Transverse colon (tissue), 4 donors: ENCODE results near the gene HCRTR1. TPM values are rescaled to one million over a fixed set of nuclear protein-coding genes. Genes with fewer than 3 reads are reported as not detected.

Source experiments
- DNase-seq: peaks from one replicate; pipeline ENCODE4 v3.0.0-alpha.2; 2019
- H3K27ac ChIP-seq, 4 donors: fragments of 200-600 bp; sonication (generic); 2 replicates each; pipeline ENCODE4 v1.5.1; 2016 to 2018; ENCODE audit warnings: inconsistent platforms in 4 of 4
- H3K27me3 ChIP-seq: fragments of 200-600 bp; sonication (generic); 2 replicates; pipeline ENCODE4 v1.5.1; 2017; ENCODE audit warnings: inconsistent platforms
- H3K36me3 ChIP-seq, 4 donors: fragments of 200-600 bp; sonication (generic); 2 replicates each; pipeline ENCODE4 v1.5.1; 2017 to 2019; ENCODE audit warnings: inconsistent platforms in 4 of 4
- H3K4me1 ChIP-seq, 4 donors: fragments of 200-600 bp; sonication (generic); 2 replicates each; pipeline ENCODE4 v1.5.1; 2017 to 2020; ENCODE audit warnings: inconsistent platforms in 4 of 4
- H3K4me3 ChIP-seq, 4 donors: fragments of 200-600 bp; sonication (generic); 1 replicate in 1 of 4; 2 replicates in 3 of 4; pipeline versions ENCODE4 v1.5.1 to v1.6.1; 2017 to 2019; ENCODE audit warnings: inconsistent platforms in 4 of 4
- H3K9me3 ChIP-seq, 2 donors: fragments of 200-600 bp; sonication (generic); 2 replicates each; pipeline ENCODE4 v1.5.1; 2017 to 2019; ENCODE audit warnings: inconsistent platforms in 2 of 2
- EP300 ChIP-seq: sonication (generic); formaldehyde crosslinking; IDR thresholded peaks from one replicate; pipeline ENCODE4 v1.6.1; 2017; ENCODE audit warnings: antibody characterized with exemption, low read depth
- POLR2A ChIP-seq: fragments of 450-650 bp; IDR thresholded peaks from one replicate; pipeline ENCODE4 v1.6.1; 2016; ENCODE audit warnings: antibody characterized with exemption, mild to moderate bottlenecking, moderate library complexity
- POLR2AphosphoS5 ChIP-seq, 3 donors: sonication (generic); formaldehyde crosslinking; IDR thresholded peaks; one replicate each; pipeline ENCODE4 v1.6.1; 2016; ENCODE audit warnings: antibody characterized with exemption in 3 of 3
- WGBS, 2 donors: methylation state at CpG; one replicate each; pipeline ENCODE4 v1.1.5; 2018; ENCODE audit warnings: low coverage in 1 of 2; 5-methylcytosine and 5-hydroxymethylcytosine counted together
- in situ Hi-C, 4 donors: fragments of 200-750 bp; cut with MboI; loops; one replicate each; pipeline versions ENCODE4 v1.15.0 to v1.15.1; 2017; ENCODE audit warnings: low sequenced_read_pairs in 3 of 4, low pct_ligation_motif_present in 1 of 4, low pct_unique_long_range_greater_than_20kb in 1 of 4
- intact Hi-C: fragments of 100-400 bp; cut with DNase I; formaldehyde crosslinking; loops from one replicate; pipeline ENCODE4 v1.15.1; 2023; ENCODE audit warnings: low total_unique reads
- total RNA-seq, 4 donors: library from RNA; depleted of rRNA; stranded (reverse); fragments of >200 nt; gene quantifications; one replicate each; pipeline ENCODE4 v1.1.0, GENCODE V29; 2016
- TF ChIP-seq, protein P1 (sequence below), 5 experiments: fragments of 200-600 bp in 3 of 5; fragments of 450-650 bp in 2 of 5; sonication (generic) in 3 of 5; IDR thresholded peaks; 1 replicate in 2 of 5; 2 replicates in 3 of 5; pipeline ENCODE4 v1.5.1; 2016 to 2017; ENCODE audit warnings: antibody characterized with exemption in 5 of 5, inconsistent platforms in 3 of 5, mild to moderate bottlenecking in 2 of 5, moderate library complexity in 1 of 5

The HCRTR1 gene
- total RNA-seq, 4 donors from 2014 or later, result 0.48 TPM; not detected in 3

DNA sequence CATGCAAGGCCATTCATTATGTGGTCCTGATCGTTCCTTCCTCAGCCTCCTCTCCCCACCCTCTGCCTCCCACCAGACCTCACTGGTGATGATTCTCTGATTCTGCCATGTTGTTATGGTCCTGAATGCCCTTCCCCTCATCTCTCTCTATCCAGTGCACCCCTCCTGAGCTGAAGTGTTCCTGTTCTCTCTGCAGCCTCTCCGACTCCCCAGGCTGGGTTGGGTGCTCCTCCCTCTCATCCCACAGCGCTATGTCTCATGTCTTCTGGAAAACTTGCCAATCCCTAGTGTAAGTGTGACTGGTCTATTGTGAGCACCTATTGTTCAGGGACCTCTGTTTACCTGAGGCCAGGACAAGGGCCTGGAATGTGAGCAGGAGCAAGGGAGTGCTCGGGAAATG is 38.3 kb downstream of the HCRTR1 start:
- DNase-seq, result no peak
- in situ Hi-C loops, result loop anchor here in 3 of 4 donors (25.0 kb wide), 2 partner anchors 132 to 307 kb away; no protein-coding TSS in a partner anchor
- TF ChIP-seq EP300 (no peak), POLR2AphosphoS5 (IDR thresholded peaks at IDR 0.05) (no peak), POLR2A (no peak)
- TF ChIP-seq, protein P1, sequence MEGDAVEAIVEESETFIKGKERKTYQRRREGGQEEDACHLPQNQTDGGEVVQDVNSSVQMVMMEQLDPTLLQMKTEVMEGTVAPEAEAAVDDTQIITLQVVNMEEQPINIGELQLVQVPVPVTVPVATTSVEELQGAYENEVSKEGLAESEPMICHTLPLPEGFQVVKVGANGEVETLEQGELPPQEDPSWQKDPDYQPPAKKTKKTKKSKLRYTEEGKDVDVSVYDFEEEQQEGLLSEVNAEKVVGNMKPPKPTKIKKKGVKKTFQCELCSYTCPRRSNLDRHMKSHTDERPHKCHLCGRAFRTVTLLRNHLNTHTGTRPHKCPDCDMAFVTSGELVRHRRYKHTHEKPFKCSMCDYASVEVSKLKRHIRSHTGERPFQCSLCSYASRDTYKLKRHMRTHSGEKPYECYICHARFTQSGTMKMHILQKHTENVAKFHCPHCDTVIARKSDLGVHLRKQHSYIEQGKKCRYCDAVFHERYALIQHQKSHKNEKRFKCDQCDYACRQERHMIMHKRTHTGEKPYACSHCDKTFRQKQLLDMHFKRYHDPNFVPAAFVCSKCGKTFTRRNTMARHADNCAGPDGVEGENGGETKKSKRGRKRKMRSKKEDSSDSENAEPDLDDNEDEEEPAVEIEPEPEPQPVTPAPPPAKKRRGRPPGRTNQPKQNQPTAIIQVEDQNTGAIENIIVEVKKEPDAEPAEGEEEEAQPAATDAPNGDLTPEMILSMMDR (IDR thresholded peaks at IDR 0.05), result no peak
- no peaks in the 10 kb centered on the region for H3K9me3 ChIP-seq
- WGBS, 2 donors, result 80 to 82% methylated on average over 1 to 4 of the region's 4 CpGs
- H3K27ac ChIP-seq, result no peak overlapping the region
- no peaks in the 10 kb centered on the region for H3K4me1 ChIP-seq
- no peaks in the 10 kb centered on the region for H3K36me3 ChIP-seq
- intact Hi-C loops, result no loop called here
- H3K27me3 ChIP-seq, result no peaks in the 10 kb centered on the region
- H3K4me3 ChIP-seq, result no peak overlapping the region

DNA sequence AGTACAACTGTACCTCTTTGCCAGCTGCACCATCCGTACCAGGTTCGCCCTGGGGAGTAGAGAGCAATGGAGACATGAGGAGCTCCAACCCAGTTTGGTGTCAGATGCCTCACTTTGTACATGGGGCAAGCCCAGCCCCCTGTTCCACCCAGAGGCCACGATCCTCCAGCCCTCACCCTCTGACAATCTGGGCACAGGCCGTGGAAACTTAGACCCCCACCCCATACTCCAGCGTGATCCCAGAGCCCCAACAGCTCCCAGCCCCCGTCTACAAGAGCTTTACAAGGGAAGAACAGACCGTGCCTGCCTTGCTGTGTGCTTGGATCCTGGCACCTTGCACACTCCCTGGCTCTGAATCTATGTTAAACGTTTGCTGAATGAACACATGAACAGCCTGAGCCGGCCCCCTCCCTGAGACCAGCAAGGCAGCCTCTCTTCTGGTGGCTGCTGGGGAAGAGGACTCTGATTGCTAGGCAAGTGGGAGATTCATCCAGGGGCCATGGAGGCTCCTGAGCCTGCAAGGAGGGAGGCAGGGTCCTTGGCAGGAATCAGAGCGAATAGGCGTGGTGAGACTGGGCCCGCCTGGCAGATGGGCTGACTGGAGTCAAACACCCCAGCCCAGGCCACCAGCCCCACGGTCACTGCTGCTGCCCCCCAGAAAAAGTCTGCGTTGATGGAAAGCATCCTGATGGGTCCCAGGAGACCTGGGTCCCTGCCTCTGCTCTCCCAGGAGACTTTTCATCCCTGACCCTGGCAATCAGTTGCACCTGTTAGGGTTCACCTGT is 39.7 kb downstream of the HCRTR1 start:
- no peak for DNase-seq
- TF ChIP-seq POLR2A (no peak), EP300 (no peak), POLR2AphosphoS5 (IDR thresholded peaks at IDR 0.05) (no peak)
- TF ChIP-seq, protein P1 (IDR thresholded peaks at IDR 0.05), result no peak
- no peaks in the 10 kb centered on the region for H3K4me1 ChIP-seq
- no peaks in the 10 kb centered on the region for H3K27me3 ChIP-seq
- no peak overlapping the region for H3K27ac ChIP-seq
- in situ Hi-C loops (loop anchor here in 3 of 4 donors (25.0 kb wide), 2 partner anchors 130 to 305 kb away; no protein-coding TSS in a partner anchor), intact Hi-C loops (no loop called here)
- 73 to 90% methylated on average over 2 to 13 of the region's 14 CpGs for WGBS, 2 donors
- no peak overlapping the region for H3K4me3 ChIP-seq
- no peaks in the 10 kb centered on the region for H3K36me3 ChIP-seq
- H3K9me3 ChIP-seq, result no peaks in the 10 kb centered on the region

DNA sequence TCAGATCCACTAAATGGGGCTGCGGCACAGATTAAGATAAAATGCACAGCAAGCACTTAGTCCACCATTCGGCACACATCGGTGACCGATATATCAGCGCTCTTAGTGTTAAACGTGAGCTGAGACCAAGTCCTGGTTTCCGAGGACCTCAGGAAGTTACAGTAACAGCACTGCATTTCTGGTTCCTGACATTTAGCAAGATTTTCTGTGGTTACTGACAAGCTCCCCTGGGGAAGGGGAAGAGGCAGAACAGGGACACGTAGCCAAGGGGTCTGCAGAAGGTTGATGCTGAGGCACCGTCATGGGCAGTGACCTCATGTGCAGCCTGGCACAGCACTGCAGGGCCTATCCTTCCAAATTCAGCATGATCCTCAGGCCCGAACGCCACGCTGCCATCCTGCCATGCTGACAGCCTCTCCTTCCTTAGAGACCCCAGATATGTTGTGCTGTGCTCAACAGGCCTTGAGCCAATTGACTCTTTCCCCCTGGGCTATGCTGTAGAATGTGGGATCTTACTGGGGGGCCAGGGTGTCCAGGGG is 40.6 kb downstream of the HCRTR1 start:
- Histone ChIP-seq H3K27ac (no peak overlapping the region), H3K4me1 (no peaks in the 10 kb centered on the region), H3K27me3 (no peaks in the 10 kb centered on the region), H3K4me3 (no peak overlapping the region), H3K36me3 (no peaks in the 10 kb centered on the region), H3K9me3 (no peaks in the 10 kb centered on the region)
- no peak for DNase-seq
- WGBS, 2 donors, result 60 to 86% methylated on average over 1 to 12 of the region's 12 CpGs
- in situ Hi-C loops, result loop anchor here in 3 of 4 donors (25.0 kb wide), 2 partner anchors 129 to 304 kb away; no protein-coding TSS in a partner anchor
- TF ChIP-seq EP300, result no peak
- TF ChIP-seq, protein P1 (IDR thresholded peaks at IDR 0.05), result no peak
- TF ChIP-seq POLR2AphosphoS5 (IDR thresholded peaks at IDR 0.05), result no peak
- no peak for TF ChIP-seq POLR2A
- intact Hi-C loops, result no loop called here

DNA sequence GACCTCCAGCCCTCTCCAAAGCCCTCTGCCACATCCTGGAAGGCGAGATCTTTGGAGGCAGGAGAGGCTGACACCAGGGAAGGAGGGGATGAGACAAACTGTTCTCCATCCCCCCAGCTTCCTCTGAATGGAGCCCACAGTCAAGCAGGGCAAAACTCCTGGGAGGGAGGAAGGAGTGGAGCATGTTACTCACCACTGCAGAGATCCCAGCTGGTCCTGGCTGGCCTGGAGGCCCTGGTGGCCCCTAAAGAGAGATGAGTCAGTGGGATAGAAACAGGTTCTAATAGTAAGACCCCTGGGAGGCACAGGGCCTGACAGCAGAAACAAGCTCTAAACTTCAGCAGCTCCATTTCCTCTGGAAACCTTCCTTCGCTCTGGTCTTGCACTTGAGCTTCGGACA is 41.2 kb downstream of the HCRTR1 start:
- in situ Hi-C loops, result loop anchor here in 3 of 4 donors (25.0 kb wide), 2 partner anchors 129 to 304 kb away; no protein-coding TSS in a partner anchor
- no peak for DNase-seq
- no peak for TF ChIP-seq POLR2A
- TF ChIP-seq POLR2AphosphoS5 (IDR thresholded peaks at IDR 0.05), result no peak
- no peak for TF ChIP-seq EP300
- TF ChIP-seq, protein P1 (IDR thresholded peaks at IDR 0.05), result no peak
- Histone ChIP-seq H3K4me3 (no peak overlapping the region), H3K9me3 (no peaks in the 10 kb centered on the region), H3K27me3 (no peaks in the 10 kb centered on the region), H3K4me1 (no peaks in the 10 kb centered on the region), H3K27ac (no peak overlapping the region), H3K36me3 (no peaks in the 10 kb centered on the region)
- 85% methylated on average over 3 of the region's 3 CpGs; no CpG with 5 or more reads in 1 of the 2 donors for WGBS, 2 donors
- intact Hi-C loops, result no loop called here
